Measurements from ENCODE around the gene MDM4. TPM values are rescaled to one million over a fixed set of nuclear protein-coding genes. Genes with fewer than 3 reads are reported as not detected.

Gene MDM4
- total RNA-seq = 29.5 and 41.0 TPM in 2 replicates
- polyA plus RNA-seq = 14.2 and 23.6 TPM in 2 replicates
- 5.3 and 5.7 TPM in 2 replicates for polyA plus RNA-seq (2012)
- polyA minus RNA-seq (ENCODE audit: low replicate concordance) = 13.2 and 14.6 TPM in 2 replicates

- Histone ChIP-seq H3K27ac (ENCODE audit: insufficient read depth, low read length) (peak within 1 kb of the TSS; percentile 92), H3K79me2 (ENCODE audit: control insufficient read depth, insufficient read depth, low read length) (peaks cover 46% of the 10 kb centered on the region), H3K9ac (ENCODE audit: insufficient read depth, low read length) (peak within 1 kb of the TSS; percentile 96), H2AFZ (ENCODE audit: low read length) (peak within 1 kb of the TSS; percentile 92), H3K9me3 (ENCODE audit: control insufficient read depth, insufficient read depth, low read depth, low read length) (no peaks in the 10 kb centered on the region), H3K4me2 (ENCODE audit: extremely low read depth, insufficient read depth, low read length) (peak within 1 kb of the TSS; percentile 72), H3K27me3 (ENCODE audit: control insufficient read depth, insufficient read depth, low read length) (no peaks in the 10 kb centered on the region), H4K20me1 (ENCODE audit: control insufficient read depth, extremely low read depth, insufficient read depth, low read length) (no peaks in the 10 kb centered on the region), H3K4me1 (ENCODE audit: control insufficient read depth, extremely low read depth, insufficient read depth, low read length) (peaks cover 2% of the 10 kb centered on the region), H3K4me3 (replicated peaks in 1 of 4; ENCODE audit: control extremely low read depth in 1 of 4, insufficient read depth in 1 of 4, low read depth in 3 of 4, low read length in 4 of 4) (peak within 1 kb of the TSS; percentile 77 to 100 (median 89)), H3K36me3 (ENCODE audit: control insufficient read depth, insufficient read depth, low read length) (peaks cover 2% of the 10 kb centered on the region)
- DNase-seq (ENCODE audit: low read depth in 2 of 2) = peak; percentile 96 to 97
- TF ChIP-seq EZH2 (IDR thresholded peaks at IDR 0.05; ENCODE audit: low read length, missing control alignments) (no peak), CTCF (conservative IDR thresholded peaks at IDR 0.05 in 1 of 2, IDR thresholded peaks at IDR 0.05 in 1 of 2; ENCODE audit: low read depth in 1 of 2, low read length in 2 of 2) (no peak)
These were observed at the start of gene MDM4 for GRCh38 chr1:204516180-204516879. MDM4 (plus strand) TSS chr1:204516406; CDS start chr1:204525519, 9,113 bp downstream.

- H2AFZ ChIP-seq (ENCODE audit: low read length) = no peak overlapping the region
- no peaks in the 10 kb centered on the region for H3K9me3 ChIP-seq (ENCODE audit: control insufficient read depth, insufficient read depth, low read depth, low read length)
- H4K20me1 ChIP-seq (ENCODE audit: control insufficient read depth, extremely low read depth, insufficient read depth, low read length) = no peaks in the 10 kb centered on the region
- no peaks in the 10 kb centered on the region for H3K36me3 ChIP-seq (ENCODE audit: control insufficient read depth, insufficient read depth, low read length)
- no peak overlapping the region for H3K4me2 ChIP-seq (ENCODE audit: extremely low read depth, insufficient read depth, low read length)
- H3K4me1 ChIP-seq (ENCODE audit: control insufficient read depth, extremely low read depth, insufficient read depth, low read length) = no peaks in the 10 kb centered on the region
- no peak overlapping the region for H3K4me3 ChIP-seq (replicated peaks in 1 of 4; ENCODE audit: control extremely low read depth in 1 of 4, insufficient read depth in 1 of 4, low read depth in 3 of 4, low read length in 4 of 4)
- no peak overlapping the region for H3K27ac ChIP-seq (ENCODE audit: insufficient read depth, low read length)
- no peak overlapping the region for H3K9ac ChIP-seq (ENCODE audit: insufficient read depth, low read length)
- DNase-seq (ENCODE audit: low read depth in 2 of 2) = no peak
- peaks cover 18% of the 10 kb centered on the region for H3K27me3 ChIP-seq (ENCODE audit: control insufficient read depth, insufficient read depth, low read length)
- H3K79me2 ChIP-seq (ENCODE audit: control insufficient read depth, insufficient read depth, low read length) = no peaks in the 10 kb centered on the region
- TF ChIP-seq EZH2 (IDR thresholded peaks at IDR 0.05; ENCODE audit: low read length, missing control alignments) (no peak), CTCF (conservative IDR thresholded peaks at IDR 0.05 in 1 of 2, IDR thresholded peaks at IDR 0.05 in 1 of 2; ENCODE audit: low read depth in 1 of 2, low read length in 2 of 2) (no peak)
These were observed 49.5 kb upstream of the MDM4 start for GRCh38 chr1:204466416-204467405.

GRCh38 chr1:204468206-204468605 is 48.0 kb upstream of the MDM4 start:
- Histone ChIP-seq H3K9ac (ENCODE audit: insufficient read depth, low read length) (no peak overlapping the region), H3K9me3 (ENCODE audit: control insufficient read depth, insufficient read depth, low read depth, low read length) (no peaks in the 10 kb centered on the region), H3K36me3 (ENCODE audit: control insufficient read depth, insufficient read depth, low read length) (no peaks in the 10 kb centered on the region), H3K27me3 (ENCODE audit: control insufficient read depth, insufficient read depth, low read length) (peaks cover 18% of the 10 kb centered on the region), H2AFZ (ENCODE audit: low read length) (no peak overlapping the region), H3K27ac (ENCODE audit: insufficient read depth, low read length) (no peak overlapping the region), H4K20me1 (ENCODE audit: control insufficient read depth, extremely low read depth, insufficient read depth, low read length) (no peaks in the 10 kb centered on the region), H3K4me3 (replicated peaks in 1 of 4; ENCODE audit: control extremely low read depth in 1 of 4, insufficient read depth in 1 of 4, low read depth in 3 of 4, low read length in 4 of 4) (no peak overlapping the region), H3K4me2 (ENCODE audit: extremely low read depth, insufficient read depth, low read length) (no peak overlapping the region), H3K4me1 (ENCODE audit: control insufficient read depth, extremely low read depth, insufficient read depth, low read length) (no peaks in the 10 kb centered on the region), H3K79me2 (ENCODE audit: control insufficient read depth, insufficient read depth, low read length) (no peaks in the 10 kb centered on the region)
- DNase-seq (ENCODE audit: low read depth in 2 of 2) = no peak
- no peak for TF ChIP-seq CTCF (conservative IDR thresholded peaks at IDR 0.05 in 1 of 2, IDR thresholded peaks at IDR 0.05 in 1 of 2; ENCODE audit: low read depth in 1 of 2, low read length in 2 of 2)
- TF ChIP-seq EZH2 (IDR thresholded peaks at IDR 0.05; ENCODE audit: low read length, missing control alignments) = no peak

All from fibroblast of lung (primary cell).